Astrocyte (in vitro differentiated cells and primary cell): Measurements from ENCODE around the gene PAX3. TPM values are rescaled to one million over a fixed set of nuclear protein-coding genes. Genes with fewer than 3 reads are reported as not detected.

Experiments used
- DNase-seq: peaks from one replicate; pipeline ENCODE4 v3.0.0-alpha.2; 2010; ENCODE audit warnings: low read depth
- FAIRE-seq: peaks from 2 replicates; lab custom pipeline; 2011; peaks lifted over from hg19 to GRCh38; lab: Jason Lieb, UNC
- H2AFZ ChIP-seq: 2 replicates; pipeline ENCODE4 v1.6.0; 2012; ENCODE audit warnings: low read depth, low read length, inconsistent platforms
- H3K27ac ChIP-seq: 2 replicates; pipeline ENCODE4 v1.5.1; 2011; ENCODE audit warnings: low read depth, low read length, inconsistent platforms
- H3K27me3 ChIP-seq: 2 replicates; pipeline ENCODE4 v1.6.0; 2011; ENCODE audit warnings: low read length, inconsistent platforms; ENCODE audit not compliant: insufficient read depth
- H3K36me3 ChIP-seq: 2 replicates; pipeline ENCODE4 v1.5.1; 2011; ENCODE audit warnings: low read length, inconsistent platforms; ENCODE audit not compliant: insufficient read depth
- H3K4me1 ChIP-seq: 2 replicates; pipeline ENCODE4 v1.5.1; 2011; ENCODE audit warnings: low read length, inconsistent platforms; ENCODE audit not compliant: insufficient read depth
- H3K4me2 ChIP-seq: 2 replicates; pipeline ENCODE4 v1.6.0; 2012; ENCODE audit warnings: low read length, inconsistent platforms
- H3K4me3 ChIP-seq: 2 replicates; pipeline ENCODE4 v1.5.1; 2011; ENCODE audit warnings: low read depth, mild to moderate bottlenecking, low read length, inconsistent platforms; ENCODE audit not compliant: insufficient read depth
- H3K79me2 ChIP-seq: 2 replicates; pipeline ENCODE4 v1.6.0; 2012; ENCODE audit warnings: mild to moderate bottlenecking, low read length, inconsistent platforms; ENCODE audit not compliant: insufficient read depth
- H3K9ac ChIP-seq: 2 replicates; pipeline ENCODE4 v1.6.0; 2012; ENCODE audit warnings: mild to moderate bottlenecking, low read length, inconsistent platforms
- H3K9me3 ChIP-seq: 2 replicates; pipeline ENCODE4 v1.5.1; 2012; ENCODE audit warnings: low read depth, mild to moderate bottlenecking, low read length, inconsistent platforms; ENCODE audit not compliant: insufficient read depth
- H4K20me1 ChIP-seq: 2 replicates; pipeline ENCODE4 v1.6.0; 2012; ENCODE audit warnings: low read length, inconsistent platforms; ENCODE audit not compliant: insufficient read depth
- H3K27ac Mint-ChIP-seq: one replicate; pipeline ENCODE4 v1.8.0; 2021; ENCODE audit warnings: mild to moderate bottlenecking, mixed read lengths; ENCODE audit not compliant: unreplicated experiment
- H3K27me3 Mint-ChIP-seq: one replicate; pipeline ENCODE4 v1.8.0; 2021; ENCODE audit warnings: low read depth, mixed read lengths; ENCODE audit not compliant: unreplicated experiment
- H3K36me3 Mint-ChIP-seq: one replicate; pipeline ENCODE4 v1.8.0; 2021; ENCODE audit warnings: low read depth, mixed read lengths; ENCODE audit not compliant: unreplicated experiment
- H3K4me1 Mint-ChIP-seq: one replicate; pipeline ENCODE4 v1.8.0; 2021; ENCODE audit warnings: low read depth, mixed read lengths; ENCODE audit not compliant: unreplicated experiment
- H3K4me3 Mint-ChIP-seq: one replicate; pipeline ENCODE4 v1.8.0; 2021; ENCODE audit warnings: mild to moderate bottlenecking, moderate library complexity, mixed read lengths; ENCODE audit not compliant: unreplicated experiment
- H3K9me3 Mint-ChIP-seq: one replicate; pipeline ENCODE4 v1.8.0; 2021; ENCODE audit warnings: mild to moderate bottlenecking, mixed read lengths; ENCODE audit not compliant: unreplicated experiment
- EZH2 ChIP-seq: IDR thresholded peaks from 2 replicates; pipeline ENCODE4 v1.6.1; 2012; ENCODE audit warnings: mild to moderate bottlenecking, low read length, inconsistent platforms; ENCODE audit not compliant: insufficient read depth
- total RNA-seq: library from RNA; stranded (reverse); gene quantifications from 2 replicates; pipeline ENCODE4 v1.2.1, GENCODE V29; 2021
- TF ChIP-seq, protein P1 (sequence below): IDR thresholded peaks from 2 replicates; pipeline ENCODE4 v1.5.1; 2011; ENCODE audit warnings: low read depth, mild to moderate bottlenecking, inconsistent platforms, low read length, moderate library complexity; ENCODE audit not compliant: insufficient read depth

PAX3 gene
- total RNA-seq, 1 donor from 2014 or later = not detected

DNA sequence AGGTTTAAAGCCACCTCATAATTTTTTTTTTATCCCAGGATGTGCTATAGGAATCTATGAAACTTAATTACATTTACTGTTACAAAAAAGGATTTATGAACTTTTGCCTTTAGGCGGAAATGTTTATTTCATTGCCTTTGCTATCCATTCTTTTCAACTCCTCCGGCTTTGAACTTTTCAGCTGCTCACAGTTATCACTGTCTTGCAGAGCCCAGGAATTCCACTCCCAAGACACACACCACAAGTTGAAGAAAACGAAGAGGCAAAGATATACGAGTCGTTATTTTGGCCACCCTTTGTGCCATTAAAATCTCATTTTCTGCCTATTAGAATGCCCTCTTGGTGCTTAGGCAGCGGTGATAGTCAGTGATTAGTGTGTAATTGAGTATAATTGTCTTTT, 80.0 kb downstream of the PAX3 start:
- H3K9ac ChIP-seq = no peak overlapping the region
- TF ChIP-seq EZH2 = no peak
- TF ChIP-seq, protein P1, sequence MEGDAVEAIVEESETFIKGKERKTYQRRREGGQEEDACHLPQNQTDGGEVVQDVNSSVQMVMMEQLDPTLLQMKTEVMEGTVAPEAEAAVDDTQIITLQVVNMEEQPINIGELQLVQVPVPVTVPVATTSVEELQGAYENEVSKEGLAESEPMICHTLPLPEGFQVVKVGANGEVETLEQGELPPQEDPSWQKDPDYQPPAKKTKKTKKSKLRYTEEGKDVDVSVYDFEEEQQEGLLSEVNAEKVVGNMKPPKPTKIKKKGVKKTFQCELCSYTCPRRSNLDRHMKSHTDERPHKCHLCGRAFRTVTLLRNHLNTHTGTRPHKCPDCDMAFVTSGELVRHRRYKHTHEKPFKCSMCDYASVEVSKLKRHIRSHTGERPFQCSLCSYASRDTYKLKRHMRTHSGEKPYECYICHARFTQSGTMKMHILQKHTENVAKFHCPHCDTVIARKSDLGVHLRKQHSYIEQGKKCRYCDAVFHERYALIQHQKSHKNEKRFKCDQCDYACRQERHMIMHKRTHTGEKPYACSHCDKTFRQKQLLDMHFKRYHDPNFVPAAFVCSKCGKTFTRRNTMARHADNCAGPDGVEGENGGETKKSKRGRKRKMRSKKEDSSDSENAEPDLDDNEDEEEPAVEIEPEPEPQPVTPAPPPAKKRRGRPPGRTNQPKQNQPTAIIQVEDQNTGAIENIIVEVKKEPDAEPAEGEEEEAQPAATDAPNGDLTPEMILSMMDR = no peak

DNA sequence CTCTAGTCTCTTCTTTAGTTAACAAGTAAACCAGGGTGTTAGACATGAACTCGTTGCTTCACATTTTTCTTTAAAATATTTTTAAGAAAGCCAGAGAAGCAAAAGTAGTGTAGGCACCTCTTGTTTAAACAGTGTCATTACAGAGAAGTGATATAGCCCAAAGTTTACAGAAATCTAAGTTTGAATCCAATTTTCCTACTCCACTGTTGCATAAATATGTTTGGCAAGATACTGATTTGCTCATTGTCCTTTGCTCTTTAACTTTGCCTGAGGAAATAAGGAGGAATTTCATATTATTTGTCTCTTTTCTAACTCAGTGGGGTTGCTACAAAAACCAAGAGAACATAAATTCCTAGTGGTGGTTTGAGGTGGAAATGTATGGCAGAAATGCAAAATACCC, 81.1 kb downstream of the PAX3 start:
- no peaks in the 10 kb centered on the region for H3K9me3 ChIP-seq
- H3K27ac ChIP-seq = no peak overlapping the region
- no peaks in the 10 kb centered on the region for H4K20me1 ChIP-seq
- H3K9ac ChIP-seq = no peak overlapping the region
- DNase-seq (no peak), FAIRE-seq (no peak)
- peaks cover 11% of the 10 kb centered on the region for H3K27me3 Mint-ChIP-seq
- H3K27ac Mint-ChIP-seq = no peak overlapping the region
- H3K4me3 Mint-ChIP-seq = no peak overlapping the region
- no peaks in the 10 kb centered on the region for H3K4me1 ChIP-seq
- no peak overlapping the region for H3K4me3 ChIP-seq
- no peaks in the 10 kb centered on the region for H3K27me3 ChIP-seq
- TF ChIP-seq, protein P1 = no peak
- no peak for TF ChIP-seq EZH2
- H2AFZ ChIP-seq = no peak overlapping the region
- no peaks in the 10 kb centered on the region for H3K4me1 Mint-ChIP-seq
- no peaks in the 10 kb centered on the region for H3K36me3 ChIP-seq
- H3K79me2 ChIP-seq = no peaks in the 10 kb centered on the region
- H3K4me2 ChIP-seq = no peak overlapping the region
- no peaks in the 10 kb centered on the region for H3K9me3 Mint-ChIP-seq
- H3K36me3 Mint-ChIP-seq = no peaks in the 10 kb centered on the region

More for the DNA sequence above, 80.0 kb downstream of the PAX3 start:
- Histone ChIP-seq H3K4me2 (no peak overlapping the region), H3K36me3 (no peaks in the 10 kb centered on the region), H4K20me1 (no peaks in the 10 kb centered on the region), H3K27me3 (no peaks in the 10 kb centered on the region), H2AFZ (no peak overlapping the region), H3K27ac (no peak overlapping the region), H3K4me3 (no peak overlapping the region), H3K4me1 (no peaks in the 10 kb centered on the region), H3K9me3 (no peaks in the 10 kb centered on the region), H3K79me2 (no peaks in the 10 kb centered on the region)
- Mint-ChIP-seq H3K4me1 (no peaks in the 10 kb centered on the region), H3K27ac (no peak overlapping the region), H3K9me3 (no peaks in the 10 kb centered on the region), H3K4me3 (no peak overlapping the region), H3K36me3 (no peaks in the 10 kb centered on the region), H3K27me3 (peaks cover 14% of the 10 kb centered on the region)
- FAIRE-seq = no peak
- DNase-seq = no peak

DNA sequence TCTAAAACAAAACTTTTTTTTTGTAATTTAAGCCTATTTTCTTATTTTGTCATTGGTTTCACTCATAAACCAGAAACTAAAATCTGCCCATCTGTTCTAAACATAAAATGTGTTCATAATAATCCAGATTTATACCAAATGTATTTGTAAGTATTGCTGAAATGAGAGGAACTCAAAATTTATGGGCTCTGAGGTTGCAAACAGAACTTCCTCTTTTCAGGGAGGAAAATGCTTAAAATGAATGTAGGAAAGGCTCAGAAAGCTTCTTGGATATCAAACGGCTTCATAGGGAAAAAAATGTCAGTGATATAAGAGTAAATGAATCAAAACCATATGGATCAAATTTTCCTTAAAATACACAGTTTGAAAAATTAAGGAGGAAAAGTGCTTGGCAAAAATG, 83.9 kb downstream of the PAX3 start:
- H3K27me3 ChIP-seq = no peaks in the 10 kb centered on the region
- no peaks in the 10 kb centered on the region for H3K9me3 ChIP-seq
- Mint-ChIP-seq H3K27me3 (peaks cover 6% of the 10 kb centered on the region), H3K9me3 (no peaks in the 10 kb centered on the region), H3K27ac (no peak overlapping the region), H3K4me3 (no peak overlapping the region), H3K4me1 (no peaks in the 10 kb centered on the region), H3K36me3 (no peaks in the 10 kb centered on the region)
- no peak overlapping the region for H3K27ac ChIP-seq
- no peak overlapping the region for H3K4me2 ChIP-seq
- H3K9ac ChIP-seq = no peak overlapping the region
- H2AFZ ChIP-seq = no peak overlapping the region
- FAIRE-seq = no peak
- no peaks in the 10 kb centered on the region for H3K36me3 ChIP-seq
- H3K4me1 ChIP-seq = no peaks in the 10 kb centered on the region
- no peaks in the 10 kb centered on the region for H4K20me1 ChIP-seq
- H3K79me2 ChIP-seq = no peaks in the 10 kb centered on the region
- TF ChIP-seq, protein P1 = no peak
- TF ChIP-seq EZH2 = no peak
- no peak for DNase-seq
- no peak overlapping the region for H3K4me3 ChIP-seq
